HL-60 (cell line): Measurements from ENCODE around the gene VSTM1.

Source experiments
- CTCF ChIP-seq: IDR thresholded peaks from one replicate; pipeline ENCODE4 v1.5.1; 2011; ENCODE audit warnings: low read length, control low read depth, inconsistent platforms; ENCODE audit not compliant: insufficient read depth
- GABPA ChIP-seq: IDR thresholded peaks from 2 replicates; pipeline ENCODE4 v1.6.1; 2012; ENCODE audit warnings: low read depth
- POLR2AphosphoS5 ChIP-seq: IDR thresholded peaks from 2 replicates; pipeline ENCODE4 v1.6.1; 2012; ENCODE audit warnings: low read depth

DNA sequence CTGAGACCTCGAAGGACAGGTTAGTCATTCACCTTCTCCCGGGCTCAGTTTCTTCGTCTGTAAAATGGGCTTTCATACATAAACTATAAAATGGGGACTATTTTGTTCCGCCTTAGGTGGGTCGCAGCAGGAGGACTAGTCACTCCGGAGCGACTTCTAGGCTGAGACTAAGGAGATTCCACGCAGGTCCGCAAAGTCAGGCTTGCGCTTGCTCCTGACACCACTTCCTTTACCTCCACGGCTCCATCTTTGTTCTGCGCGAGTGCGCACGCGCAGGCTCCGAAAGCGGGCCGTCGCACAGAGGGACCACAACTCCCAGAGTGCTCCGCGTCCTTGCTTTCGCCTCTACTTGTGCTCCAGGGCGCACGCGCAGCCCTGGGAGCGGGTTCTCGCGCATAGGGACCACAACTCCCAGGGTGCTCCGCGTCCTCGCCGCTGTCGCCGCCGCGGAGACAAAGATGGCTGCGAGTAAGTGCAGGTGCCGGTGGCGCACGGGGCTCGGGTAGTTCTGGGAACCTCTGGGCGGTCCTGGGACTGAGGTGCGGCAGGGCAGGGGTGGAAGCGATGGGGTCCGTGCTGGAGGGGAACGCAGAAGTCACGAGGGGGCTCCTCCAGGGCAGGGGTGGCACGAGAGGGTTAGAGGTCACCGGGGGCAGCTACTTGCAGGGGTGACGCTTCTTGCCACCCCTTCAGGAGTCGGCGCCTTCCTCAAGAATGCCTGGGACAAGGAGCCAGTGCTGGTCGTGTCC, 38.9 kb upstream of the VSTM1 start, which contains the start of gene NDUFA3:
- TF ChIP-seq CTCF (no peak), GABPA (no peak), POLR2AphosphoS5 (peak; percentile 88)
